ENCODE data around the gene LSM7.

DNA sequence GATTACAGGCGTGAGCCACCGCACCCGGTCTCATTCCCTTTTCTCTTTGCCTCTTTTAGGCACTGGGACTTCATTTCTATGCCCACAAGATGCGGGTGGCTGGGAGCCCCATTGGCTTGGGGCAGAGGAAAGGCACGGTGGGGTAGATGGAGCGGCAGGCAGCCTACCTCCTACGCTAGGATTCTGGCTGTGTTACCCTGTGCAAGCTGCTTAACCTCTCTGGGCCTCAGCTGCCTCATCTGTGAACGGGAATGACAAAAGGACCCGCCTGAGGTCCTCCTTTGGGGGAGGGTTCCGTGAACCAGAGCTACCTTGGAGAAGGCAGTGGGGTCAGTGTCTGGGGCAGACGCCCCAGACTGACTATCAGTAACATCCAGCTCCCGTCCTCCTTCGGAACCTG, 11.1 kb downstream of the LSM7 start:
- TF ChIP-seq CTCF (IDR thresholded peaks at IDR 0.05; ENCODE audit: insufficient read depth, low read length) (no peak), POLR2AphosphoS5 (IDR thresholded peaks at IDR 0.05; ENCODE audit: low read depth) (no peak)

All from HL-60 (cell line).